Measurements from ENCODE around the gene TTC28.
"Not testable (repeated sequence)": the region's sequence is repeated elsewhere in the genome, so short reads cannot be mapped to it uniquely, and the experiment has no call there.

Gene TTC28

DNA sequence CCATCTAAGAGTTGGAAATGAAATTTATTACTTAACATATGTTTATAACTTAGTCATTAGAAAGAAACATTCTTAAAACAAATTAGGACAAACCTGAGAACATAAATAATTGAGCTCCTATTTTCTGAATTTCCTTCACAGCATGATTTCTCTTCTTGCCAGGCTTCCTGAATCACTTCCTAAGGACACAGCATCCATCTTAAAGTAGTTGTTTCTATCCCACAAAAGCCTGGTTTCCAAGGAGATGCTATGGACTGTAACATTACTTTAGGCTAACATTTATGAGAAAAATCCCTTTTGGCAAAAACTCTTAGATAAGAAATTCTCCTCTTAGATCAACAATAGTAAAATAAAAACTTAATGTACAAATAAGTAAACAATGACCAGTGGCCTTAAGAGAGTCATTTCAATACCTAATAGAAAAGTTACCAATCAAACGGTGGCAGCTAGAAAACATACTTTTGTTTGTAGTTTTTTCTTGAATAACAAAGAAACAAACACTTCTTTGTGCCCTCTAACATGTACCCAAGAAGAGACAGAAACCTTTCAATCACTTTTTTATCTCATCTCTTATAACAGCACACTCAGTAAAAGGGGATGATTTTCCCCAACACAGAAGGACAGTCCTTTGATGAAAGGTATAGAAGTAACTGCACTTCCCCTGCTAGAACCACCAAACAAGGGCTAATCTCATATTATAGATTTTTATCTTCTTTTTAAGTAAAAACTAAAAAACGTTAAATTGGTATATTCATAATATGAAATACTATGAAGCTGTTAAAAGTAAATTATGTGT lies 74.5 kb downstream of the TTC28 start:
- no peak for DNase-seq (ENCODE audit: low read depth)

DNA sequence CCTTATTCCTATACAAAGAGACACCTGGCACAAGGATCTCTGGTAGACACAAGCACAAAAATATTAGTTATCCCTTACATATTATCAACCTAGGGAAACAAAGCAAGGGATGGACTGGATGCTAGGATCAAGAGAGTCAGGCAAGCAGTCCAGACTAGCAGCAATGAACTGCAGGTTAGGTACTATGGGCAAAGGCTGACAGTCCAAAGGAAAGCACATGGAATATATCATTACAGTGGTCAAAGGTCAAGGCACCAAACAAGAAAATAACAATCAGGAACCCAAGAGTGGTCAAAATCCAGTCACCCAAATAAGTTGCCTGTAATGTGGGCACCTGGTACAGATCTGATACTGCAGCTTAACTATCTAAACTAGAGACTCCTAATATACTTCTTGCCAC lies 77.7 kb downstream of the TTC28 start:
- DNase-seq (ENCODE audit: low read depth): no peak

DNA sequence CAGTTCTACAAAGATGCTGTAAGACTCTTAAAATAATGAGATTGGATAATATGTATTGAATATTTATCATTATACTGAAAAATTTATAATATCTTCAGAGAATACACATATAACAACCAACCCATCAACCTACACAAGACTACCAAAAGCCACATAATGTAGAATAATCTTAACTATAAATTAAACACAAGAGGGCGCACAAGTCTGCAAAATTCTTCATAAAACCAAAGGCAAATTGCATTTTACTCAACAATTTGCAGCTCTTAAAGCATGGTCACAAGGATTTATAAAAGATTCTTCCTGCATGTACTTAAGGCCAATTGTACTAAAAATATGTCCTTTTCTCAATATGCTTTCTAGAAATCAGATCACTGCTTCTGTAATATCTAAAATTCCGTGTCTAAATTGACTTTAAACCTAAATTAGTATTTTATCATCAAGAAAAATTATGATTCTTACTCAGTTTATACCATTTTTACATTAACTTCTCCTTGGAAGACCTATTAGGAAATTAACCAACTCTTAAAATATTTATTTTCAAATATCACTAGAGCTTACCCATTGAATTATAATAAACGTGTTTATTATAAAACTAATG lies 79.0 kb downstream of the TTC28 start:
- no peak for DNase-seq (ENCODE audit: low read depth)

- no peak for DNase-seq (ENCODE audit: low read depth)
Observed at GRCh38 chr22:28599693-28600092, 79.9 kb downstream of the TTC28 start.

DNA sequence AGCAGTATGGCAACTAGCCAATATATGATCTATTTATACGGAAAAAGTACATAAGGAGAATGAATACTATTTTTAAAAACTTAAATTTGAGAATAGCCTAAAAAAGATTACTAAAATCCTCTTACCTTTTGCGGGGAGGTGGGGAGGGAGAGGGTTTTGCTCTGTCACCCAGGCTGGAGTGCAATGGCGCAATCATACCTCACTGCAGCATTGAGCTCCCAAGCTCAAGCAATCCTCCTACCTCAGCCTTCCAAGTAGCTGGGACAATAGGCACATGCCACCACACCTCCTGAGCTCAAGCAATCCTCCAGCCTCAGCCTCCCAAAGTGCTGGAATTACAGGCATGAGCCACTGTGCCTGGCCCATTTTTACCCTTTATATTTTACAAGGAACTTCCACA lies 82.0 kb downstream of the TTC28 start:
- no peak for DNase-seq (ENCODE audit: low read depth)

DNA sequence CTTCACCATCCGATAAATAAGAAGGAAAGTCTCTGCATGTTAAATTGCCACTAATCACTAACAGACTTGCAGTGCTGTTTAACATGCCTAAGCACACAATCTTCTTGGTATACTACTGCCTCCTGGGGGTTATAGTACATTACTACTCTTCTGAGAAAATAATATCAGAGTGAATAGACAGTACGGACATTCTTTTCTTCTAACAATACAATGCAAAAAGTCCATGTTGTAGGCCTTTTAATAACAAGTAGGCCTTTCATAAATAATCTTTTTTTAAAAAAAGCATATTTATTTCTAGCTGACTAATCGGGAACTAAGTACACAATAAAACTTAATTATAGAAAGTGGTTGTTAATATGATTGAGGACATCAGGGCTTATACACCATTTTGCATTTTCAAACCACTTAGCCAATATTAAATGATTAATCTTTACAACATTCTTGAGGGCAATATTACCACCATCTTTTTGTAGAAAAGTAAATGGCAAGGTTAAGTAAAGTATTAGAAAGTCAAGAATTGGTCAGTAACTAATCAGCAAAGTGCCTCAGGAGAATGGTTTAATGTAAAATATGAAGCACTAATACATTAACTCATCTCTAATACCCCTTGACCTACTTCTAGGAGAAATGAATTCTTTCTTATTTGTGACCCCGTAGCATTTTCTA lies 84.7 kb downstream of the TTC28 start:
- no peak for DNase-seq (ENCODE audit: low read depth)

- DNase-seq (ENCODE audit: low read depth): no peak
Observed at GRCh38 chr22:28594076-28594796, 85.4 kb downstream of the TTC28 start.

DNA sequence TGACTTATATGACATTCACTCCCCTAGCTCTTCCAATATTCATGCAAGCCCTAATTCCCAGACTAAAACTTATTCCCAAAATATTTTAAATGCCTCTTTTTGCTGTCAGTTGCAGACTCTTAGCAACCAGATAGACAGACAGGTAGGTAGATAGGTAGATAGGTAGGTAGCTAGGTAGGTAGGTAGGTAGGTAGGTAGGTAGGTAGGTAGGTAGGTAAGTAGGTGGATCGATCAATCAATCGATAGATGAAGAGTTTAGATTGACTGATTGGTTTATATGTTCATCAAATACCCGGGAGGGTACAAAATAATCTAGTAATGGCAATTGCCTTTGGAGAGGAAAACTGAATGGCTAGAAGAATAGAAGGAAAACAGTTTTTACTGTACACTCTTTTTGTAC lies 86.3 kb downstream of the TTC28 start:
- no peak for DNase-seq (ENCODE audit: low read depth)

- no peak for DNase-seq (ENCODE audit: low read depth)
Observed at GRCh38 chr22:28589102-28589750, 90.4 kb downstream of the TTC28 start.

DNA sequence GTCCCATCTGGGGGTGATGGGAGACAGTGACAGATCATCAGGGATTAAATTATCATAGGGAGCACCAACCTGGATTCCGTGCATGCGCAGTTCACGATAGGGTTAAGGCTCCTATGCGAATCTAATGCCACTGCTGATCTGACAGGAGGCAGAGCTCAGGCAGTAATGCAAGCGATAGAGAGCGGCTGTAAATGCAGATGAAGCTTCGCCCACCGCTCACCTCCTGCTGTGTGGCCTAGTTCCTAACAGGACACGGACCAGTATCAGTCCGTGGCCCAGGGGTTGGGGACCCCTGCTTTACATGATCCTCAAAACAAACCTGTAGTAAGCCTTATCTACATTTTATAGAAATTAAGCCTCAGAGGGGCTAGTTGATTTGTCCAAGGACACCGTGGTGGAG lies 94.3 kb downstream of the TTC28 start:
- DNase-seq (ENCODE audit: low read depth): no peak

DNA sequence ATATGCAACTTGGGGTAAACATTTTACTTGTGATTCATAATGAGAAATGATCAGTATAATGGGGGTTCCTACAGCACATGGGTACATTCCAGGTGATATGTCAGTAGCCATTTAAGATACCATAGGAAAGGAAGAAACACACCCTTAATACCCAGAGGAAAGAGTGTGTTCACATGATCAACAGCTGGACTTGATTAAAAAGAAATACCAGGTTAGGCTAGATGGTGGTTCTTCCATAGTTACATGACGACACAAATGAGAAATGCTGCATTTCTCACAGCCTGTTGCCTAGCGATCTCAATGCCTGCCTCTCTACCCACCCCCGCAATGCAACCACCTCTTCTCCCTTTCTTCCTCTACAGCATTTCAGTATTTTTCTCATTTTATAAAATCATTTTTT lies 96.8 kb downstream of the TTC28 start:
- no peak for DNase-seq (ENCODE audit: low read depth)

GRCh38 chr22:28581016-28581415 lies 98.6 kb downstream of the TTC28 start:
- DNase-seq (ENCODE audit: low read depth): no peak

DNA sequence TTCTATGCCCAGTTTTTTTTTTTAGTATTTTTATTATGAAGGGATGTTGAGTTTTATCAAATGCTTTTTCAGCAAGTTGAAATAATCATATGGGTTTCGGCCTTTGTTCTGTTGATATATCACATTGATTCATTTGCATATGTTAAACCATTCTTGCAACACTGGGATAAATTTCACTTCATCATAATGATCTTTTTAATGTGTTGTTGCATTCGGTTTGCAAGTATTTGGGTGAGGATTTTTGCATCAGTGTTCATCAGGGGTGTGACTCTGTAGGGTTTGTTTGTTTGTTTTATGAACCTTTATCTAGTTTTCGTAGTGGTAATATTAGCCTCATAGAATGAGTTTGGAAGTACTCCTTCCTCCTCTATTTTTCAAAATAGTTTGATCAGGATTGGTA lies 103.5 kb downstream of the TTC28 start:
- no peak for DNase-seq (ENCODE audit: low read depth)

DNA sequence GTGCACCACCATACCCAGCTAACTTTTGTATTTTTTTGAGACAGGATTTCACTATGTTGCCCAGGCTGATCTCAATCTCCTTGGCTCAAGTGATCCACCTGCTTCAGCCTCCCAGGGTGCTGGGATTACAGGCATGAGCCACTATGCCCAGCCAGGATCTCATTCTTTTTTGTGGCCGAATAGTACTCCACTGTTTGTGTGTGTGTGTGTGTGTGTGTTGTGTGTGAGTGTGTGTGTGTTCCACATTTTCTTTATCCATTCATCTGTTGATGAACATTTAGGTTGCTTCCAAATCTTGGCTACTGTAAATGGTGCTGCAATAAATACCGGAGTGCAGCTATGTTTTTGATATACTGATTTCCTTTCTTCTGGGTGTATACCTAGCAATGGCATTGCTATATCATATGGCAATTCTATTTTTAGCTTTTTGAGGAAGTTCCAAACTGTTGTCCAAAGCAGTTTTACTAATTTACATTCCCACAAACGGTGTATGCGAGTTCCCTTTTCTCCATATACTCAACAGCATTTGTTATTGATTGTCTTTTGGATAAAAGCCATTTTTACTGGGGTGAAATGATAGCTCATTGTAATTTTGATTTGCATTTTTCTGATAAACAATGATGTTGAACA lies 105.4 kb downstream of the TTC28 start:
- DNase-seq (ENCODE audit: low read depth): no peak

DNA sequence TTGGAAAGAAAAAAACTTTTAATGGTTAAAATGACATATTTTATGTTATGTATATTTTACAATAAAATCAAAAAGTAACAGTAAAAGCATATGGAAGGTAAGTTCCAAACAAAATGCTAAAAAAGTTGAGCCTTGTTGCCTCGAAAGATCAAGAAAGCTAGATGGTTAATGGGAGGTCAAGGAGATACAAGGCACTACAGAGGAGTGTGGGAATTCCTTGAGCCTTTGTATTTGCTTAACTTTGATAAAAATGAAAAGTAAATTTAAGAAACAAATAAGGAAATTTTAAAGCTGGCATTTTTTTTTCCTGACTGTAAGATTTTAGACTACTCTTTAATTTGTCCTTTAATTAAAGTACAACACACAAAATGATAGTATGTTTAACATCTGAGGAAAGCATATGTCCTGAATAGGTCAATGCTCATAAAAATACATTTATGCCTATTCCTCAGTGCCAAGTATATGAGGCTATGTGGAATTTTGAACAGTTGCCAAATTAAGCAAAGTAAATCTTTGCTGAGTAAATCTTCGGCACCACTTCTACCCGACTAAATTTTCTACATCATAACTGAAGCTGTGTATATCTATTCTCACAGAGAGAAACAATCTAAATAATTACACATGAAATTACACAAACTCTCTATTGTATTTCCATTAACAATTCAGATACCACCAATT lies 108.8 kb downstream of the TTC28 start:
- no peak for DNase-seq (ENCODE audit: low read depth)

- DNase-seq (ENCODE audit: low read depth): not testable (repeated sequence)
Observed at GRCh38 chr22:28568974-28569373, 110.7 kb downstream of the TTC28 start.

DNA sequence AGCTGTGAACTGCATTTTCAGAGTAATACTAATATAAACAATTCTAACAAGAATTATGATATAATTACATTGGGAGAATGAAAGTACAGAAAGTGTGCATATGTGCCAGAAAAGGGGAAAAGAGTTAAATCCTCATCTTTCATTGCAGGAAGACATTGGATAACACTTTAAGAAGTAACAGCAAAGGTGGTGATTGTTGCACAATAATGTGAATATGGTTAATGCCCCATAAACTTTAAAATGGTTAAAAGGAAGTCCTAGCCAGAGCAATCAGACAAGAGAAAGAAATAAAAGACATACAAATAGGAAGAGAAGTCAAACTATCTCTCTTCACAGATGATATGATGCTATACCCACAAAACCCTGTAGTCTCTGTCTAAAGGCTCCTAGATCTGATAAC lies 111.5 kb downstream of the TTC28 start:
- DNase-seq (ENCODE audit: low read depth): no peak

DNA sequence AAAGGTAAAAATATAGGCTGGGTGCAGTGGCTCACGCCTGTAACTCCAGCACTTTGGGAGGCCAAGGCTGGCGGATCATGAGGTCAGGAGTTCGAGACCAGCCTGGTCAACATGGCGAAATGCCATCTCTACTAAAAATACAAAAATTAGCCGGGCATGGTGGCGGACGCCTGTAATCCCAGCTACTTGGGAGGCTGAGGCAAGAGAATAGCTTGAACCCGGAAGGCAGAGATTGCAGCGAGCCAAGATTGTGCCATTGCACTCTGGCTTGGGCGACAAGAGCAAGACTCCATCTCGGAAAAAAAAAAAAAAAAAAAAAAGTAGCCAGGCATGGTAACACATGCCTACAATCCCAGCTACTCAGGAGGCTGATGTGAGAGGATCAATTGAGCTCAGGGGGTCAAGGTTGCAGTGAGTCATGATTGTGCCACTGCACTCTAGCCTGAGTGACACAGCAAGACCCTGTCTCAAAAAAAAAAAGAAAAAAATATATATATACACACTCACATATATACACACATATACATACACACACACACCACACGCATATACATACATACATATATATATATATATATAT lies 112.6 kb downstream of the TTC28 start:
- DNase-seq (ENCODE audit: low read depth): not testable (repeated sequence)

DNA sequence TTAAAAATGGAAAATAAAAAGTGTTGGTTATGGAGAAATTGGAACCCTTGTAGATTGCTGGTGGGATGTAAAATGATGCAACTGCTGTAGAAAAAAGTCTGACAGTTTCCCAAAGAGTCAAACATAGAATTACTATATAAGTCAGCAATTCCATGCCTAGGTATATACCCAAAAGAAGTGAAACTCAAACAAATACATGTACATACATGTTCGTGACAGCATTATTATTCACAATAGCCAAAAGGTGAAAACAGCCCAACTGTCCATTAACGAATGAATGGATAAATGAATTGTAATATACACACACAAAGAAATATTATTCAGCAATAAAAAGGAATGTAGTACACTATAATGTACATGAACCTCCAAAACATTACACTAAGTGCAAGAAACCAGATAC lies 116.0 kb downstream of the TTC28 start:
- DNase-seq (ENCODE audit: low read depth): no peak

- DNase-seq (ENCODE audit: low read depth): no peak
Observed at GRCh38 chr22:28562324-28562723, 117.3 kb downstream of the TTC28 start.

GRCh38 chr22:28560743-28561101 lies 118.9 kb downstream of the TTC28 start:
- DNase-seq (ENCODE audit: low read depth): not testable (repeated sequence)

Data from stimulated activated CD8-positive, alpha-beta memory T cell treated with anti-CD3 and anti-CD28 coated beads, Interleukin-12 subunit alpha, Interleukin-12 subunit beta, amount 100 ng/mL, for 1 hour (primary cell).